ENCODE results near the gene ZNF554. TPM values are rescaled to one million over a fixed set of nuclear protein-coding genes. Genes with fewer than 3 reads are reported as not detected.

ZNF554 gene
- total and polyA plus RNA-seq, 2 of the 8 experiments (the other 6 are each of a cell fraction or from before 2014, with no cell fraction given), result 1.8 to 5.7 TPM

Other genes starting within 250 kb of the ZNF554 start
- 7.0 and 7.8 TPM in 2 replicates for gene GNG7, start 117.2 kb upstream of the ZNF554 start, total RNA-seq (2021; fragmentation: NEBNext Ultra II Directional; extraction: Animal tissue kit (Norgen Biotek cat#: 25700))
- gene GNG7, start 117.2 kb upstream of the ZNF554 start, polyA plus RNA-seq (2011; rRNA removed), result 2.8 and 5.6 TPM in 2 replicates
- gene DIRAS1, start 98.5 kb upstream of the ZNF554 start, total RNA-seq (2021; fragmentation: NEBNext Ultra II Directional; extraction: Animal tissue kit (Norgen Biotek cat#: 25700)), result 21.3 and 22.3 TPM in 2 replicates
- gene DIRAS1, start 98.5 kb upstream of the ZNF554 start, polyA plus RNA-seq (2011; rRNA removed), result 20.2 and 20.8 TPM in 2 replicates
- gene SLC39A3, start 79.9 kb upstream of the ZNF554 start, total RNA-seq (2021; fragmentation: NEBNext Ultra II Directional; extraction: Animal tissue kit (Norgen Biotek cat#: 25700)), result 33.0 and 35.8 TPM in 2 replicates
- gene SLC39A3, start 79.9 kb upstream of the ZNF554 start, polyA plus RNA-seq (2011; rRNA removed), result 52.9 and 78.1 TPM in 2 replicates
- gene SGTA, start 36.6 kb upstream of the ZNF554 start, total RNA-seq (2021; fragmentation: NEBNext Ultra II Directional; extraction: Animal tissue kit (Norgen Biotek cat#: 25700)), result 86.8 and 89.0 TPM in 2 replicates
- 130 and 201 TPM in 2 replicates for gene SGTA, start 36.6 kb upstream of the ZNF554 start, polyA plus RNA-seq (2011; rRNA removed)
- 159 and 170 TPM in 2 replicates for gene THOP1, start 34.4 kb upstream of the ZNF554 start, total RNA-seq (2021; fragmentation: NEBNext Ultra II Directional; extraction: Animal tissue kit (Norgen Biotek cat#: 25700))
- gene THOP1, start 34.4 kb upstream of the ZNF554 start, polyA plus RNA-seq (2011; rRNA removed), result 136 and 181 TPM in 2 replicates
- gene ZNF555, start 21.6 kb downstream of the ZNF554 start, total RNA-seq (2021; fragmentation: NEBNext Ultra II Directional; extraction: Animal tissue kit (Norgen Biotek cat#: 25700)), result 5.4 and 5.7 TPM in 2 replicates
- gene ZNF555, start 21.6 kb downstream of the ZNF554 start, polyA plus RNA-seq (2011; rRNA removed), result 1.1 and 1.6 TPM in 2 replicates
- not detected in 2 replicates for gene ZNF556, start 47.5 kb downstream of the ZNF554 start, total RNA-seq (2021; fragmentation: NEBNext Ultra II Directional; extraction: Animal tissue kit (Norgen Biotek cat#: 25700))
- not detected in 2 replicates for gene ZNF556, start 47.5 kb downstream of the ZNF554 start, polyA plus RNA-seq (2011; rRNA removed)
- gene ZNF57, start 81.1 kb downstream of the ZNF554 start, total RNA-seq (2021; fragmentation: NEBNext Ultra II Directional; extraction: Animal tissue kit (Norgen Biotek cat#: 25700)), result 8.9 and 9.4 TPM in 2 replicates
- 3.5 and 4.9 TPM in 2 replicates for gene ZNF57, start 81.1 kb downstream of the ZNF554 start, polyA plus RNA-seq (2011; rRNA removed)
- 3.7 and 4.7 TPM in 2 replicates for gene ZNF77, start 125.1 kb downstream of the ZNF554 start, total RNA-seq (2021; fragmentation: NEBNext Ultra II Directional; extraction: Animal tissue kit (Norgen Biotek cat#: 25700))
- gene ZNF77, start 125.1 kb downstream of the ZNF554 start, polyA plus RNA-seq (2011; rRNA removed), result 2.3 and 2.9 TPM in 2 replicates
- gene TLE6, start 157.7 kb downstream of the ZNF554 start, total RNA-seq (2021; fragmentation: NEBNext Ultra II Directional; extraction: Animal tissue kit (Norgen Biotek cat#: 25700)), result 1.8 and 2.5 TPM in 2 replicates
- gene TLE6, start 157.7 kb downstream of the ZNF554 start, polyA plus RNA-seq (2011; rRNA removed), result 2.9 and 3.4 TPM in 2 replicates
- gene TLE2, start 209.4 kb downstream of the ZNF554 start, total RNA-seq (2021; fragmentation: NEBNext Ultra II Directional; extraction: Animal tissue kit (Norgen Biotek cat#: 25700)), result 11.5 and 12.5 TPM in 2 replicates
- gene TLE2, start 209.4 kb downstream of the ZNF554 start, polyA plus RNA-seq (2011; rRNA removed), result 8.0 and 12.7 TPM in 2 replicates
- gene TLE5, start 242.6 kb downstream of the ZNF554 start, total RNA-seq (2021; fragmentation: NEBNext Ultra II Directional; extraction: Animal tissue kit (Norgen Biotek cat#: 25700)), result 187 and 197 TPM in 2 replicates
- gene TLE5, start 242.6 kb downstream of the ZNF554 start, polyA plus RNA-seq (2011; rRNA removed), result 285 and 392 TPM in 2 replicates